PC-9 (cell line): ENCODE measurements around the gene ACADVL.

Source experiments
- EZH2 ChIP-seq: fragments of 200-600 bp; sonication (generic); IDR thresholded peaks from 2 replicates; pipeline ENCODE4 v1.8.0; 2017; ENCODE audit warnings: antibody characterized with exemption, low read depth
- TF ChIP-seq, protein P1 (sequence below): fragments of 200-600 bp; sonication (generic); conservative IDR thresholded peaks from 2 replicates; pipeline ENCODE4 v1.6.1; 2017; ENCODE audit warnings: mixed run types, antibody characterized with exemption, mild to moderate bottlenecking, moderate library complexity

DNA sequence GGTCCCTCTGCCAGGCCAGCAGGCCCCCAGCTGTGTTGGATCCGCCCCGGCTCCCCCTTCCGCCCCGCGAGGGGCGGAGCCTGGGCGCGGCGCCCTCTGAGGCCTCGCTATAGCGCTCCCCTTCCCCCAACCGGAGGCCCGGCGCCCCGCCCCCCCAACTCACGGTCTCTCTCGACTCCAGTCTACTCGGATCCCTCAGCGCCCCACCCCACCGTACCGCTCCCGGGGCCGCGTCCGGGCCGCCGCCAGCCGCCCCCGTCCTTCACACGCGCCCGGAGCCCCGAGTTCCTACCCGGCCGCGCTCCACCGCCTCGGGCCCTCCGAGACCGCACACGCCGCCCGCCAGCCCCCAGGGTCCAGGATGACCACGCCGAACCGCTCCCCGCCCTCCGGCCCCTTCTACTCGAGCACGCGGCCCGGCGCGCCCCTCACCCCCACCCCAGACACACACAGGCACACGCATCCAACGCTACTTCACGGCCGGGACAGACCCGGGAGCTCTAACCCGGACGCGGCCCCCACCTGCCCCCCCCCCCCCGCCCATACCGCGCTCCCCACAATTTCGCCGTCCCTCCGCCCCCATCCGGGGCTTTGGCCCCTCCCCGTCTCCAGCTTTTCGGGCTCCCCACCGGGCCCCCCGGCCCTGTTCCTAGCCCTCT lies 18.2 kb downstream of the ACADVL start:
- TF ChIP-seq, protein P1, sequence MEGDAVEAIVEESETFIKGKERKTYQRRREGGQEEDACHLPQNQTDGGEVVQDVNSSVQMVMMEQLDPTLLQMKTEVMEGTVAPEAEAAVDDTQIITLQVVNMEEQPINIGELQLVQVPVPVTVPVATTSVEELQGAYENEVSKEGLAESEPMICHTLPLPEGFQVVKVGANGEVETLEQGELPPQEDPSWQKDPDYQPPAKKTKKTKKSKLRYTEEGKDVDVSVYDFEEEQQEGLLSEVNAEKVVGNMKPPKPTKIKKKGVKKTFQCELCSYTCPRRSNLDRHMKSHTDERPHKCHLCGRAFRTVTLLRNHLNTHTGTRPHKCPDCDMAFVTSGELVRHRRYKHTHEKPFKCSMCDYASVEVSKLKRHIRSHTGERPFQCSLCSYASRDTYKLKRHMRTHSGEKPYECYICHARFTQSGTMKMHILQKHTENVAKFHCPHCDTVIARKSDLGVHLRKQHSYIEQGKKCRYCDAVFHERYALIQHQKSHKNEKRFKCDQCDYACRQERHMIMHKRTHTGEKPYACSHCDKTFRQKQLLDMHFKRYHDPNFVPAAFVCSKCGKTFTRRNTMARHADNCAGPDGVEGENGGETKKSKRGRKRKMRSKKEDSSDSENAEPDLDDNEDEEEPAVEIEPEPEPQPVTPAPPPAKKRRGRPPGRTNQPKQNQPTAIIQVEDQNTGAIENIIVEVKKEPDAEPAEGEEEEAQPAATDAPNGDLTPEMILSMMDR: no peak
- no peak for TF ChIP-seq EZH2
